Ovary (tissue), 9 donors: ENCODE data around the gene SAMD4A. TPM values are rescaled to one million over a fixed set of nuclear protein-coding genes. Genes with fewer than 3 reads are reported as not detected.

ENCODE experiments used
- DNase-seq, 5 donors: peaks; one replicate each; pipeline ENCODE4 v3.0.0-alpha.2; 2019 to 2020
- H3K27ac ChIP-seq, 2 donors: fragments of 200-600 bp; one replicate each; pipeline versions ENCODE4 v1.5.1 to v1.8.0; 2019 to 2022
- H3K27me3 ChIP-seq: fragments of 200-600 bp; one replicate; pipeline ENCODE4 v1.8.0; 2022
- H3K36me3 ChIP-seq: fragments of 200-600 bp; sonication (generic); one replicate; pipeline ENCODE4 v1.5.1; 2019
- H3K4me1 ChIP-seq: one replicate; pipeline ENCODE4 v1.8.1; 2013; ENCODE audit warnings: mild to moderate bottlenecking, moderate library complexity; ENCODE audit not compliant: insufficient read depth
- H3K4me3 ChIP-seq: fragments of 200-600 bp; sonication (generic); one replicate; pipeline ENCODE4 v1.5.1; 2017
- H3K9me3 ChIP-seq, 2 donors: fragments of 200-600 bp in 1 of 2; sonication (generic) in 1 of 2; one replicate each; pipeline versions ENCODE4 v1.5.1 to v1.8.1; 2013 to 2019; ENCODE audit warnings: mild to moderate bottlenecking in 1 of 2, moderate library complexity in 1 of 2
- EP300 ChIP-seq: sonication (generic); formaldehyde crosslinking; IDR thresholded peaks from one replicate; pipeline ENCODE4 v1.6.1; 2017; ENCODE audit warnings: antibody characterized with exemption
- POLR2A ChIP-seq: fragments of 450-650 bp; IDR thresholded peaks from one replicate; pipeline ENCODE4 v1.6.1; 2017; ENCODE audit warnings: antibody characterized with exemption, mild to moderate bottlenecking, moderate library complexity
- WGBS, 3 donors: extraction: QIAGEN DNeasy Blood & Tissue Kit in 1 of 3; methylation state at CpG; one replicate each; pipeline versions ENCODE4 v1.1.5 to v1.1.7; 2013 to 2017; 5-methylcytosine and 5-hydroxymethylcytosine counted together
- intact Hi-C, 4 donors: fragments of 100-400 bp; cut with DNase I; formaldehyde crosslinking; loops; one replicate each; pipeline versions ENCODE4 v1.11.0 to v1.15.1; 2022 to 2023
- polyA plus RNA-seq, 2 donors: library from polyadenylated mRNA; stranded (reverse); fragments of 200-250 nt in 1 of 2; fragments of 350-450 nt in 1 of 2; fragmentation: Illumina TruSeq in 1 of 2; extraction: RNeasy Lipid Tissue Mini Kit (QIAGEN cat#74804) in 1 of 2; gene quantifications; one replicate each; pipeline ENCODE4 v1.2.3, GENCODE V29; 2013 to 2014
- total RNA-seq, 7 donors: library from RNA; depleted of rRNA in 2 of 7; stranded (reverse); fragments of >200 nt in 2 of 7; fragmentation: NEBNext Ultra II Directional in 3 of 7; extraction: Animal tissue kit (Norgen Biotek cat#: 25700) in 3 of 7; gene quantifications; one replicate each; pipeline versions ENCODE4 v1.1.0 to v1.2.4, GENCODE V29; 2016 to 2023
- TF ChIP-seq, protein P1 (sequence below), 3 donors: fragments of 450-650 bp in 2 of 3; fragments of 200-600 bp in 1 of 3; IDR thresholded peaks; one replicate each; pipeline versions ENCODE4 v1.5.1 to v1.8.0; 2016 to 2022; ENCODE audit warnings: antibody characterized with exemption in 3 of 3, mild to moderate bottlenecking in 1 of 3
- donor health status: DM: no; HTN: no; CAD: no; lungs with moderate emphysema.
- donor health status: DM: no; HTN: no; CAD: no.
- donor health status: Bipolar disorder and iron deficiency.
- donor health status: DM: yes; HTN: yes; CAD: no.
- donor health status: DM: no; HTN: no; CAD: no.
- donor health status: DM: yes; HTN: yes; CAD: no.

The SAMD4A gene
- total and polyA plus RNA-seq, 9 donors = 2.3 to 22.4 (median 7.3) TPM

DNA sequence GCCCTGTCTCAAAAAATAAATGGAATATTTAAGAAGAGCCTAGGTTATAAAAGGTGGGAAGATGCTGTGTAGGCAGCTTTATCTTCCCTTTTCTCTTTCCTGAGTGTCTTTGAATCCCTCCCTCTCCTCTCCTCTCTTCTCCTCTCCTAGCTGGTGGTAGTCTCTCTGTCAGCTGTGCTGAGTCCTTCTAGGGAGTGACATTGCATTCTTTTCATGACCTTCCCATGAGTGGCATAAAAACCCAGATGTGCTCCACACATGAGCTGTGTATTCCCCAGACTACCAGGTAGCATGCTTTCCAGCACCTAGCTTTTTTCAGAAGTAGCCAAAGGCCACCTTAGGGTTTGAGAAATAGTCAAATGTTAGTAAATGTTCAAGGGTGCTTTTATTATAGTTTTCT lies 23.6 kb downstream of the SAMD4A start:
- no peaks in the 10 kb centered on the region for H3K4me1 ChIP-seq
- intact Hi-C loops = no loop called here
- no peak overlapping the region for H3K4me3 ChIP-seq
- no peak for TF ChIP-seq POLR2A
- TF ChIP-seq EP300 = no peak
- TF ChIP-seq, protein P1, sequence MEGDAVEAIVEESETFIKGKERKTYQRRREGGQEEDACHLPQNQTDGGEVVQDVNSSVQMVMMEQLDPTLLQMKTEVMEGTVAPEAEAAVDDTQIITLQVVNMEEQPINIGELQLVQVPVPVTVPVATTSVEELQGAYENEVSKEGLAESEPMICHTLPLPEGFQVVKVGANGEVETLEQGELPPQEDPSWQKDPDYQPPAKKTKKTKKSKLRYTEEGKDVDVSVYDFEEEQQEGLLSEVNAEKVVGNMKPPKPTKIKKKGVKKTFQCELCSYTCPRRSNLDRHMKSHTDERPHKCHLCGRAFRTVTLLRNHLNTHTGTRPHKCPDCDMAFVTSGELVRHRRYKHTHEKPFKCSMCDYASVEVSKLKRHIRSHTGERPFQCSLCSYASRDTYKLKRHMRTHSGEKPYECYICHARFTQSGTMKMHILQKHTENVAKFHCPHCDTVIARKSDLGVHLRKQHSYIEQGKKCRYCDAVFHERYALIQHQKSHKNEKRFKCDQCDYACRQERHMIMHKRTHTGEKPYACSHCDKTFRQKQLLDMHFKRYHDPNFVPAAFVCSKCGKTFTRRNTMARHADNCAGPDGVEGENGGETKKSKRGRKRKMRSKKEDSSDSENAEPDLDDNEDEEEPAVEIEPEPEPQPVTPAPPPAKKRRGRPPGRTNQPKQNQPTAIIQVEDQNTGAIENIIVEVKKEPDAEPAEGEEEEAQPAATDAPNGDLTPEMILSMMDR (IDR thresholded peaks at IDR 0.05) = no peak
- H3K36me3 ChIP-seq = no peaks in the 10 kb centered on the region
- H3K27me3 ChIP-seq = no peaks in the 10 kb centered on the region
- no peaks in the 10 kb centered on the region for H3K9me3 ChIP-seq
- no peak overlapping the region for H3K27ac ChIP-seq
- no peak for DNase-seq

DNA sequence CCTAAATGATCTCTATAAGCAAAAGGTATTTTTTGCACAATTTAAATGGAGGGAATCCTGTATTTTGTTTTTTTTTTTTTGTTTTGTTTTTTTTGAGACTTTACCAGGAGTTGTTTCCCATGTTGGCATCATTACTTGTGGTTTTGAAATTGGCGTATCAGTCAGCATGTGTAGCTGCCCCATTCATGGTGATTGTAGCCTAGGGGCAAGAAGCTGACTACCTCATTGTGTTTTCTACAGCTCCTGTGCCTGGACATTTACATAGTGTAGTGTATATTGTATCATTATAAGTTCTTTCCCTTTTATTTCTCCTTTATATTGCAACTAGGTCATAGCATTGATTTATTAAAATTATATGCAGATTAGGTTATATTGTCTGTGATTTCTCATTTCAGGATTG lies 24.5 kb downstream of the SAMD4A start:
- Histone ChIP-seq H3K27ac (no peak overlapping the region), H3K4me1 (no peaks in the 10 kb centered on the region), H3K9me3 (no peaks in the 10 kb centered on the region), H3K36me3 (no peaks in the 10 kb centered on the region), H3K4me3 (no peak overlapping the region), H3K27me3 (no peaks in the 10 kb centered on the region)
- DNase-seq = no peak
- TF ChIP-seq EP300 (no peak), POLR2A (no peak)
- TF ChIP-seq, protein P1 (IDR thresholded peaks at IDR 0.05) = no peak
- WGBS, 3 donors = 93 to 96% (median 94%) methylated on average over 1 of the region's 1 CpG
- intact Hi-C loops = no loop called here

DNA sequence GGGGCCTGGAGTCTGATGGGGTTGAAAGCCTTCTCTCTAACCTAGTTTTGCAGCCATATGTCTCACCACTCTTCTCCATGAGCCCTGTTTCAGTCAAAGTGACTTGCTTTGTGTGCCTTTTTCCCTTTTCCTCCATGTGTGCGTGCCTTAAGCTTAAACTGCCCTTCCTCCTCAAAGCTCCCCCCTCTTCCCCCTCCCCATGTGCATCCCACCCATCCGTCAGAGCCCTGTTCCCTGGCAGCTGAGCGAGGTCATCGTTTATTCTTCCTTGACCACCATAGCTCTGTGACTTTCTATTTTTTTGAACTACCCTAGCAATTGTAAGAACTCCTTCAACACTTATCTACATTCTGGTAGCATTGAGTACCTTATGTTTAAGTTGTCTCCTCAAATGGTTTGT lies 24.9 kb downstream of the SAMD4A start:
- TF ChIP-seq, protein P1 (IDR thresholded peaks at IDR 0.05) = no peak
- TF ChIP-seq POLR2A (no peak), EP300 (no peak)
- Histone ChIP-seq H3K36me3 (no peaks in the 10 kb centered on the region), H3K27ac (no peak overlapping the region), H3K9me3 (no peaks in the 10 kb centered on the region), H3K4me1 (no peaks in the 10 kb centered on the region), H3K4me3 (no peak overlapping the region), H3K27me3 (no peaks in the 10 kb centered on the region)
- 79 to 88% (median 79%) methylated on average over 4 of the region's 4 CpGs for WGBS, 3 donors
- intact Hi-C loops = no loop called here
- DNase-seq = no peak

DNA sequence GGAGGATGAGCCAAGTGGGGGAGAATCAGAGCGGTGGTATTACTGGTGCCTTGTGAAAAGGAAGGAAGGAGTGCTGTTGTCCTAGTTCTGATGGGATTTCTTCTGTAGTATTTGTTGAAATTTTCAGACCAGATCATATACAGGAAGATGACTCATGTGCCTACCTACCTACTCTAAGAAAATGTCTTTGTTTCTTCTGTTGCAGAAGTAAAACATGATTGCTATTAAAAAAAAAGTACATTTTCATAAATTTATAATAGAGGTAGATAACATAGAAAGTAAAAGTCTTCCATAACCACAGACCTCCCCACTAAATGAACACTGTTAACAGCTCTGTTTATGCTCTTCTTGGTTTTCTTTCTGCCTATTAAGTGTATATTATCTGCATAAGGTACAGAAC lies 26.9 kb downstream of the SAMD4A start:
- H3K9me3 ChIP-seq = no peaks in the 10 kb centered on the region
- no peaks in the 10 kb centered on the region for H3K4me1 ChIP-seq
- TF ChIP-seq EP300 = no peak
- H3K27me3 ChIP-seq = no peaks in the 10 kb centered on the region
- intact Hi-C loops = no loop called here
- 76 to 93% (median 79%) methylated on average over 1 of the region's 1 CpG for WGBS, 3 donors
- H3K27ac ChIP-seq = no peak overlapping the region
- H3K36me3 ChIP-seq = no peaks in the 10 kb centered on the region
- no peak overlapping the region for H3K4me3 ChIP-seq
- DNase-seq = no peak

DNA sequence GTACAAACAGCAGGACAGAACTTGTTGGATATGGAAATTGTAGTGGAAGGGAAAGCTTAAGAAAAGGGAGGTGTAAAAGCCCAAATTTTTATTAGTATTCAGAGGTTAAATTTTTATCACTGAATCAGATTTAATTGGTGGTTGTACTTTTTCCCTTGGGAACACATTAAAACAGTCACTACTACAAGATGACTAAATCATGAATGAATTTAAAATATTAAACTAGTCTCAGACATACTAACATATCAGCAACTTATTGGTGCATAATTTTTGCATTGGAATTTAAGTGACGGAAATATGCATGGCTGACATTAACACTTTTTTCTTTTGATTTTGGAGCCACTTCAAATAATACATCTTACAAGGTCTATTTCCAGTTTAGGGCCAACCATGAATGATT lies 27.6 kb downstream of the SAMD4A start:
- no peak overlapping the region for H3K27ac ChIP-seq
- no peak for TF ChIP-seq POLR2A
- TF ChIP-seq, protein P1 (IDR thresholded peaks at IDR 0.05) = no peak
- no peak for TF ChIP-seq EP300
- no peak for DNase-seq
- H3K9me3 ChIP-seq = no peaks in the 10 kb centered on the region
- H3K27me3 ChIP-seq = no peaks in the 10 kb centered on the region
- no peak overlapping the region for H3K4me3 ChIP-seq
- intact Hi-C loops = no loop called here
- H3K36me3 ChIP-seq = no peaks in the 10 kb centered on the region
- WGBS, 3 donors = 90 to 91% (median 90%) methylated on average over 1 of the region's 1 CpG
- H3K4me1 ChIP-seq = no peaks in the 10 kb centered on the region
